ENCODE data around the gene AGL. TPM values are rescaled to one million over a fixed set of nuclear protein-coding genes. Genes with fewer than 3 reads are reported as not detected.
"Not testable (repeated sequence)": the region's sequence is repeated elsewhere in the genome, so short reads cannot be mapped to it uniquely, and the experiment has no call there.

AGL gene
- total and polyA plus RNA-seq, 2 experiments from 2014 or later: 13.4 to 22.9 TPM

DNA sequence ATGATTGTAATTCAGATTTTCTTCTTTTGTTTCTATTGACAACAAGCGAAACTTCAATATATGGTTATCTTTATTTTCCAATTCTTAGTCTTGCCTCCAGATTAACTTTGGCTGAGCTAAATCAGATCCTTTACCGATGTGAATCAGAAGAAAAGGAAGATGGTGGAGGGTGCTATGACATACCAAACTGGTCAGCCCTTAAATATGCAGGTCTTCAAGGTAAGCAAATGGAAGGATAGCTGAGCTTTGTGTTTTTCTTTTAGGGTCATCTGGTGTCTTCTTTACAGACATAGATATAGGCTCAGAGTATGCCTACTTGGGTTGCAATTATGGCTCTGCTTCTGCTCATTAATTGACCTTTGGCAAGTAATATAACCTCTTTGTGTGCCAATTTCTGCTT lies 37.7 kb downstream of the AGL start:
- TF ChIP-seq, protein P1, sequence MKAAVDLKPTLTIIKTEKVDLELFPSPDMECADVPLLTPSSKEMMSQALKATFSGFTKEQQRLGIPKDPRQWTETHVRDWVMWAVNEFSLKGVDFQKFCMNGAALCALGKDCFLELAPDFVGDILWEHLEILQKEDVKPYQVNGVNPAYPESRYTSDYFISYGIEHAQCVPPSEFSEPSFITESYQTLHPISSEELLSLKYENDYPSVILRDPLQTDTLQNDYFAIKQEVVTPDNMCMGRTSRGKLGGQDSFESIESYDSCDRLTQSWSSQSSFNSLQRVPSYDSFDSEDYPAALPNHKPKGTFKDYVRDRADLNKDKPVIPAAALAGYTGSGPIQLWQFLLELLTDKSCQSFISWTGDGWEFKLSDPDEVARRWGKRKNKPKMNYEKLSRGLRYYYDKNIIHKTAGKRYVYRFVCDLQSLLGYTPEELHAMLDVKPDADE (IDR thresholded peaks at IDR 0.05): no peak
- no peak for TF ChIP-seq CREB1 (CRISPR knock-in tag; IDR thresholded peaks at IDR 0.05; ENCODE audit: low read depth)
- no peak for TF ChIP-seq NANOG (IDR thresholded peaks at IDR 0.05; ENCODE audit: borderline replicate concordance)
- TF ChIP-seq ZNF331 (CRISPR knock-in tag; IDR thresholded peaks at IDR 0.05; ENCODE audit: low read depth): no peak
- DNase-seq (ENCODE audit: low spot score) (peak; percentile 7), ATAC-seq (no peak)
- no peaks in the 10 kb centered on the region for H3K79me2 ChIP-seq (replicated peaks; ENCODE audit: insufficient read depth)
- peaks cover 17% of the 10 kb centered on the region; the same call in 1 of the 2 replicates for H3K36me3 ChIP-seq (ENCODE audit: insufficient read depth)
- no peaks in the 10 kb centered on the region for H3K9me2 ChIP-seq (ENCODE audit: insufficient read depth)
- Mint-ChIP-seq H3K27me3 (ENCODE audit: insufficient read depth, low read depth, poor library complexity) (no peaks in the 10 kb centered on the region), H3K4me1 (peaks cover 10% of the 10 kb centered on the region; the same call in 2 of the 3 replicates), H3K27ac (no peak overlapping the region), H3K36me3 (ENCODE audit: low read depth) (peaks cover 34% of the 10 kb centered on the region), H3K9me3 (peaks cover 12% of the 10 kb centered on the region; the same call in 2 of the 3 replicates), H3K4me3 (no peak overlapping the region)
- no peak overlapping the region for H3K27ac ChIP-seq (ENCODE audit: low read depth)
- H3K4me3 ChIP-seq: no peak overlapping the region
- H3K4me1 ChIP-seq (ENCODE audit: insufficient read depth): no peaks in the 10 kb centered on the region
- H3K4me2 ChIP-seq: no peak overlapping the region
- no peaks in the 10 kb centered on the region for H3F3A ChIP-seq (replicated peaks; ENCODE audit: low read depth)
- no peaks in the 10 kb centered on the region for H3K27me3 ChIP-seq (ENCODE audit: insufficient read depth)
- H4K20me1 ChIP-seq (replicated peaks; ENCODE audit: insufficient read depth): no peaks in the 10 kb centered on the region
- no peak overlapping the region for H2AFZ ChIP-seq

DNA sequence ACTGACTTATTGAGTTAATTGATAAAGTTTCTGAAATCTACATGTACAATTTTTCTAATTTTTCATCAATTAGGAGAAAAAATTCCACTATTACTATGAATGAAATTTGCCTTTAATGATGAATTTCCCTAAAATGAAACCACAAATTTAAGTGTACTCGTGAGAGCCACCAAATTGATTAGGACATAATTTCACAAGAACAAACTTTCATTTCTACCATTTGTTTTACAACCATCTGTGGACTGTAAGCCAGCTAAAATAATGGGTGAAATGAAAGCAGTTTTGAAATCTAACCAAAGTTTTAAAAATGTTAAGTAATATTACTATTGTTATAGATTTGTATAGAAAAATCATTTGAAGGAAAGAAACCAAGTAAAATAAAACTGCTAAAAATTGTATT lies 41.8 kb downstream of the AGL start:
- Histone ChIP-seq H3F3A (replicated peaks; ENCODE audit: low read depth) (no peaks in the 10 kb centered on the region), H2AFZ (no peak overlapping the region), H3K27ac (ENCODE audit: low read depth) (no peak overlapping the region), H3K27me3 (ENCODE audit: insufficient read depth) (no peaks in the 10 kb centered on the region), H4K20me1 (replicated peaks; ENCODE audit: insufficient read depth) (no peaks in the 10 kb centered on the region), H3K4me3 (no peak overlapping the region), H3K4me2 (no peak overlapping the region), H3K4me1 (ENCODE audit: insufficient read depth) (no peaks in the 10 kb centered on the region), H3K9me2 (ENCODE audit: insufficient read depth) (no peaks in the 10 kb centered on the region), H3K79me2 (replicated peaks; ENCODE audit: insufficient read depth) (no peaks in the 10 kb centered on the region), H3K36me3 (ENCODE audit: insufficient read depth) (0 out of 2 replicates have a peak, but pooled peaks cover 5% of the 10 kb centered on the region)
- Mint-ChIP-seq H3K27me3 (ENCODE audit: insufficient read depth, low read depth, poor library complexity) (no peaks in the 10 kb centered on the region), H3K36me3 (ENCODE audit: low read depth) (peaks cover 9% of the 10 kb centered on the region; the same call in 2 of the 3 replicates), H3K4me3 (no peak overlapping the region), H3K4me1 (peaks cover 4% of the 10 kb centered on the region; the same call in 2 of the 3 replicates), H3K27ac (no peak overlapping the region), H3K9me3 (no peaks in the 10 kb centered on the region)
- ATAC-seq (no peak), DNase-seq (ENCODE audit: low spot score) (no peak)
- TF ChIP-seq, protein P2, sequence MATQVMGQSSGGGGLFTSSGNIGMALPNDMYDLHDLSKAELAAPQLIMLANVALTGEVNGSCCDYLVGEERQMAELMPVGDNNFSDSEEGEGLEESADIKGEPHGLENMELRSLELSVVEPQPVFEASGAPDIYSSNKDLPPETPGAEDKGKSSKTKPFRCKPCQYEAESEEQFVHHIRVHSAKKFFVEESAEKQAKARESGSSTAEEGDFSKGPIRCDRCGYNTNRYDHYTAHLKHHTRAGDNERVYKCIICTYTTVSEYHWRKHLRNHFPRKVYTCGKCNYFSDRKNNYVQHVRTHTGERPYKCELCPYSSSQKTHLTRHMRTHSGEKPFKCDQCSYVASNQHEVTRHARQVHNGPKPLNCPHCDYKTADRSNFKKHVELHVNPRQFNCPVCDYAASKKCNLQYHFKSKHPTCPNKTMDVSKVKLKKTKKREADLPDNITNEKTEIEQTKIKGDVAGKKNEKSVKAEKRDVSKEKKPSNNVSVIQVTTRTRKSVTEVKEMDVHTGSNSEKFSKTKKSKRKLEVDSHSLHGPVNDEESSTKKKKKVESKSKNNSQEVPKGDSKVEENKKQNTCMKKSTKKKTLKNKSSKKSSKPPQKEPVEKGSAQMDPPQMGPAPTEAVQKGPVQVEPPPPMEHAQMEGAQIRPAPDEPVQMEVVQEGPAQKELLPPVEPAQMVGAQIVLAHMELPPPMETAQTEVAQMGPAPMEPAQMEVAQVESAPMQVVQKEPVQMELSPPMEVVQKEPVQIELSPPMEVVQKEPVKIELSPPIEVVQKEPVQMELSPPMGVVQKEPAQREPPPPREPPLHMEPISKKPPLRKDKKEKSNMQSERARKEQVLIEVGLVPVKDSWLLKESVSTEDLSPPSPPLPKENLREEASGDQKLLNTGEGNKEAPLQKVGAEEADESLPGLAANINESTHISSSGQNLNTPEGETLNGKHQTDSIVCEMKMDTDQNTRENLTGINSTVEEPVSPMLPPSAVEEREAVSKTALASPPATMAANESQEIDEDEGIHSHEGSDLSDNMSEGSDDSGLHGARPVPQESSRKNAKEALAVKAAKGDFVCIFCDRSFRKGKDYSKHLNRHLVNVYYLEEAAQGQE (IDR thresholded peaks at IDR 0.05; ENCODE audit: unreplicated experiment): no peak
- TF ChIP-seq, protein P3, sequence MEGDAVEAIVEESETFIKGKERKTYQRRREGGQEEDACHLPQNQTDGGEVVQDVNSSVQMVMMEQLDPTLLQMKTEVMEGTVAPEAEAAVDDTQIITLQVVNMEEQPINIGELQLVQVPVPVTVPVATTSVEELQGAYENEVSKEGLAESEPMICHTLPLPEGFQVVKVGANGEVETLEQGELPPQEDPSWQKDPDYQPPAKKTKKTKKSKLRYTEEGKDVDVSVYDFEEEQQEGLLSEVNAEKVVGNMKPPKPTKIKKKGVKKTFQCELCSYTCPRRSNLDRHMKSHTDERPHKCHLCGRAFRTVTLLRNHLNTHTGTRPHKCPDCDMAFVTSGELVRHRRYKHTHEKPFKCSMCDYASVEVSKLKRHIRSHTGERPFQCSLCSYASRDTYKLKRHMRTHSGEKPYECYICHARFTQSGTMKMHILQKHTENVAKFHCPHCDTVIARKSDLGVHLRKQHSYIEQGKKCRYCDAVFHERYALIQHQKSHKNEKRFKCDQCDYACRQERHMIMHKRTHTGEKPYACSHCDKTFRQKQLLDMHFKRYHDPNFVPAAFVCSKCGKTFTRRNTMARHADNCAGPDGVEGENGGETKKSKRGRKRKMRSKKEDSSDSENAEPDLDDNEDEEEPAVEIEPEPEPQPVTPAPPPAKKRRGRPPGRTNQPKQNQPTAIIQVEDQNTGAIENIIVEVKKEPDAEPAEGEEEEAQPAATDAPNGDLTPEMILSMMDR (conservative IDR thresholded peaks at IDR 0.05; ENCODE audit: low read depth in 2 of 2): no peak
- TF ChIP-seq STAT1 (IDR thresholded peaks at IDR 0.05; ENCODE audit: unreplicated experiment): no peak

DNA sequence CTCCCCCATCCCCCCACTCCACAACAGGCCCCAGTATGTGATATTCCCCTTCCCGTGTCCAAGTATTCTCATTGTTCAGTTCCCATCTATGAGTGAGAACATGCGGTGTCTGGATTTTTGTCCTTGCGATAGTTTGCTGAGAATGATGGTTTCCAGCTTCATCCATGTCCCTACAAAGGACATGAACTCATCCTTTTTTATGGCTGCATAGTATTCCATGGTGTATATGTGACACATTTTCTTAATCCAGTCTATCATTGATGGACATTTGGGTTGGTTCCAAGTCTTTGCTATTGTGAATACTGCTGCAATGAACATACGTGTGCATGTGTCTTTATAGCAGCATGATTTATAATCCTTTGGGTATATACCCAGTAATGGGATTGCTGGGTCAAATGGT lies 53.1 kb downstream of the AGL start:
- H3K27me3 Mint-ChIP-seq (ENCODE audit: insufficient read depth, low read depth, poor library complexity); H3K79me2 ChIP-seq (replicated peaks; ENCODE audit: insufficient read depth); H3K27ac Mint-ChIP-seq; H3K9me3 Mint-ChIP-seq; H3F3A ChIP-seq (replicated peaks; ENCODE audit: low read depth); H3K4me3 Mint-ChIP-seq; ATAC-seq; H3K4me3 ChIP-seq; H2AFZ ChIP-seq; H3K4me1 Mint-ChIP-seq; H3K36me3 ChIP-seq (ENCODE audit: insufficient read depth); H3K4me2 ChIP-seq; DNase-seq (ENCODE audit: low spot score); H3K27ac ChIP-seq (ENCODE audit: low read depth); H4K20me1 ChIP-seq (replicated peaks; ENCODE audit: insufficient read depth); H3K27me3 ChIP-seq (ENCODE audit: insufficient read depth); H3K9me2 ChIP-seq (ENCODE audit: insufficient read depth); H3K4me1 ChIP-seq (ENCODE audit: insufficient read depth): not testable (repeated sequence)
- peaks cover 35% of the 10 kb centered on the region for H3K36me3 Mint-ChIP-seq (ENCODE audit: low read depth)

Measured in GM23338 (cell line).